Parathyroid adenoma (tissue), 2 donors: Measurements from ENCODE around the gene ZNF672.

ENCODE experiments used
- H2AFZ ChIP-seq: fragments of 300-600 bp; sonication (generic); one replicate; pipeline ENCODE4 v1.7.0; 2017; ENCODE audit warnings: antibody characterized with exemption, mild to moderate bottlenecking
- H3K27ac ChIP-seq: fragments of 300-600 bp; sonication (generic); one replicate; pipeline ENCODE4 v1.7.0; 2017
- H3K27me3 ChIP-seq: fragments of 300-600 bp; sonication (generic); one replicate; pipeline ENCODE4 v1.7.0; 2017; ENCODE audit warnings: low read length; ENCODE audit not compliant: control insufficient read depth, insufficient read depth
- H3K36me3 ChIP-seq: fragments of 300-600 bp; sonication (generic); one replicate; pipeline ENCODE4 v1.7.0; 2017; ENCODE audit warnings: low read length; ENCODE audit not compliant: control insufficient read depth, insufficient read depth
- H3K4me1 ChIP-seq: fragments of 300-600 bp; sonication (generic); one replicate; pipeline ENCODE4 v1.7.0; 2017; ENCODE audit warnings: control low read depth
- H3K4me2 ChIP-seq: fragments of 300-600 bp; sonication (generic); one replicate; pipeline ENCODE4 v1.7.0; 2017; ENCODE audit warnings: low read length
- H3K4me3 ChIP-seq: fragments of 300-600 bp; sonication (generic); one replicate; pipeline ENCODE4 v1.7.0; 2017; ENCODE audit warnings: low read depth, low read length
- H3K79me2 ChIP-seq: fragments of 300-600 bp; sonication (generic); one replicate; pipeline ENCODE4 v1.7.0; 2017; ENCODE audit warnings: control low read depth
- H3K9ac ChIP-seq: fragments of 300-600 bp; sonication (generic); one replicate; pipeline ENCODE4 v1.7.0; 2017; ENCODE audit warnings: mild to moderate bottlenecking
- H3K9me3 ChIP-seq: fragments of 300-600 bp; sonication (generic); one replicate; pipeline ENCODE4 v1.7.0; 2017; ENCODE audit warnings: low read length; ENCODE audit not compliant: control insufficient read depth
- TF ChIP-seq, protein P1 (sequence below): fragments of 300-600 bp; sonication (generic); IDR thresholded peaks from one replicate; pipeline ENCODE4 v1.7.0; 2017; ENCODE audit warnings: antibody characterized with exemption, mild to moderate bottlenecking
- donor health status: primary hyperparathyroidism.

Gene ZNF672

DNA sequence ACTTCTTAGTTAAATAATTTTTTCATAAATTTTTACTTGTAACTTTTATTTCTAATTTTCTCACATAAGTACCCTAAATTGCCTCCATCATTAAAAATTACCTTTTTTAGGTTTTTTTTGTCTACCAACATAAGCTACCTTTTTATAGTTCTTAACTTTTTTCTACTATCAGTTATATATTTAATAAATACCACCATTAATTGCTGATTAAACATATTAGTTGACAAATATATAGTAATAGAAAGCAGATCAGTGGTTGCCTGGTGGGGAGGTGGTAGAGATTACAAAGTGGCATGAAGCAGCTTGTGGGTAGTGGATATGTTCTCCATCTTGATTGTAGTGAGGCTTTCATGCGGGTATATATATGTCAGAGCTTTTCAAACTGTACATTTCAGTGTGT lies 6.2 kb upstream of the ZNF672 start:
- H3K36me3 ChIP-seq = no peaks in the 10 kb centered on the region
- TF ChIP-seq, protein P1, sequence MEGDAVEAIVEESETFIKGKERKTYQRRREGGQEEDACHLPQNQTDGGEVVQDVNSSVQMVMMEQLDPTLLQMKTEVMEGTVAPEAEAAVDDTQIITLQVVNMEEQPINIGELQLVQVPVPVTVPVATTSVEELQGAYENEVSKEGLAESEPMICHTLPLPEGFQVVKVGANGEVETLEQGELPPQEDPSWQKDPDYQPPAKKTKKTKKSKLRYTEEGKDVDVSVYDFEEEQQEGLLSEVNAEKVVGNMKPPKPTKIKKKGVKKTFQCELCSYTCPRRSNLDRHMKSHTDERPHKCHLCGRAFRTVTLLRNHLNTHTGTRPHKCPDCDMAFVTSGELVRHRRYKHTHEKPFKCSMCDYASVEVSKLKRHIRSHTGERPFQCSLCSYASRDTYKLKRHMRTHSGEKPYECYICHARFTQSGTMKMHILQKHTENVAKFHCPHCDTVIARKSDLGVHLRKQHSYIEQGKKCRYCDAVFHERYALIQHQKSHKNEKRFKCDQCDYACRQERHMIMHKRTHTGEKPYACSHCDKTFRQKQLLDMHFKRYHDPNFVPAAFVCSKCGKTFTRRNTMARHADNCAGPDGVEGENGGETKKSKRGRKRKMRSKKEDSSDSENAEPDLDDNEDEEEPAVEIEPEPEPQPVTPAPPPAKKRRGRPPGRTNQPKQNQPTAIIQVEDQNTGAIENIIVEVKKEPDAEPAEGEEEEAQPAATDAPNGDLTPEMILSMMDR = no peak

DNA sequence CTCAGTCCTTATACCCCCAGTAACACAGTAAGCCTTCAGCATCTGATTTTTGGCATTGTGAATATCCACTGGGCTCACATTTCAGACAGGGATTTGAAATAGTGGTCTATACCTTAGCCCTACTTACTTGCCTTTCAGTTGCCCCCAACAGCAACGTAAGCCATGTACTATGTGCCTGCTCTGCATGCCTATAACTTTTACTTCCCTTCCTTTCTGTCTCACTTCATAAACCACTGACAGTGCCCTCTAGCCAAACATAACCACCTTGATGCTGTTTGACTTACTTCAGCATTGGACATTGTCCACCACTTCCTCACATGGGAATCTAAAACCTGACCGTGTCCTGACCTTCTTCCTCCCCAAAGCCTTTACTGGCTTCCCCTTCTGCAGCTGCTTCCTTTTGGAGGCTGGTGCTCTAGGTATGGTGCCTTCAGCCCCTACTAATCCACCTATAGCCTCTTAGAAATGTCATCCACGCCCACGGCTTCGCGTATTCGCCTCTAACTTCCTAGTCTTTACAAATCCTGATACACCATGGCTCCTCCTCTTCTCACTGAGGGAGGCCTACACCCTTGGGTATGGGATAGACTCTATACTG lies 3.6 kb upstream of the ZNF672 start:
- Histone ChIP-seq H3K9me3 (no peaks in the 10 kb centered on the region), H3K9ac (no peak overlapping the region), H3K4me3 (no peak overlapping the region), H3K4me2 (no peak overlapping the region), H3K27ac (no peak overlapping the region), H3K36me3 (no peaks in the 10 kb centered on the region), H3K79me2 (no peaks in the 10 kb centered on the region), H2AFZ (no peak overlapping the region), H3K27me3 (no peaks in the 10 kb centered on the region), H3K4me1 (no peaks in the 10 kb centered on the region)
- TF ChIP-seq, protein P1 = no peak

More for the DNA sequence above, 6.2 kb upstream of the ZNF672 start:
- Histone ChIP-seq H3K4me2 (no peak overlapping the region), H2AFZ (no peak overlapping the region), H3K27ac (no peak overlapping the region), H3K9ac (no peak overlapping the region), H3K4me1 (no peaks in the 10 kb centered on the region), H3K27me3 (no peaks in the 10 kb centered on the region), H3K9me3 (no peaks in the 10 kb centered on the region), H3K4me3 (no peak overlapping the region), H3K79me2 (no peaks in the 10 kb centered on the region)

DNA sequence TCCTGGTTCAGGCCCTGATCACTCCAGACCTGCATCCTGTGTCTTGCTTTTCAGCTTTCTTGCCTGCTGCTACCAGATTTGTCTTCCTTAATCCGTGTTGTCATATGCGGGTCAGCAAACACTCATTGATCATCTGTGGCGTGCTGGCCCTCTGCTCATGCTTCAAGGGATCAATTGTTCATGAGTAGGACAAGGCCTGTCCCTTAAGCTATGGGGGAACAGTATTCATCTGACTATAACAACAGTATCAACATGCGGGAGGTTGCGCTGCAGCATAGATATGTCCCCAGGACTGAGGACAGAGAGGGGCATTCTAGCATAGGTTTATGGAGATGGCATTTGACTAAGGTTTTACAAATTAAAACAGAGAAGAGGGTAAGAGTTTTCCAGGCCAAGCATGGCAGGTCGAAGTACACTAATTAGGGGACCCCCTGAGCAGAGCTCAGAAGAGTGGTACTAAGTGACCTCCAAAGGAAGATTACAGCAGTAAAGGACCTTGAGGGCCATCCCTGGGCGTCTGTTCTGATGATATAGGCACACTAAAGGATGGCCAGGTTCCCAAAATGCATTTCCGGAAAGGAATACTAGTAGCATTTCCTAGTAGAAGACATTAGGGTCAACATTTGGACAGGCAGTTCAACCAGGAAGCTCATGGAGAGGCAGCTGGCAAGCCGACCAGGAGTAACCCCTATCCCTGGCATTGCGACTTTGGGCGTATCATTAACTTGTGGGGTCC lies 811 bp upstream of the ZNF672 start:
- Histone ChIP-seq H3K36me3 (no peaks in the 10 kb centered on the region), H3K4me3 (peak overlapping the region; percentile 87), H3K4me1 (no peaks in the 10 kb centered on the region), H3K9me3 (no peaks in the 10 kb centered on the region), H3K4me2 (peak overlapping the region; percentile 69), H3K27me3 (no peaks in the 10 kb centered on the region), H3K79me2 (peaks cover 9% of the 10 kb centered on the region), H3K9ac (no peak overlapping the region), H3K27ac (peak overlapping the region; percentile 98), H2AFZ (peak overlapping the region; percentile 88)
- TF ChIP-seq, protein P1 = no peak

DNA sequence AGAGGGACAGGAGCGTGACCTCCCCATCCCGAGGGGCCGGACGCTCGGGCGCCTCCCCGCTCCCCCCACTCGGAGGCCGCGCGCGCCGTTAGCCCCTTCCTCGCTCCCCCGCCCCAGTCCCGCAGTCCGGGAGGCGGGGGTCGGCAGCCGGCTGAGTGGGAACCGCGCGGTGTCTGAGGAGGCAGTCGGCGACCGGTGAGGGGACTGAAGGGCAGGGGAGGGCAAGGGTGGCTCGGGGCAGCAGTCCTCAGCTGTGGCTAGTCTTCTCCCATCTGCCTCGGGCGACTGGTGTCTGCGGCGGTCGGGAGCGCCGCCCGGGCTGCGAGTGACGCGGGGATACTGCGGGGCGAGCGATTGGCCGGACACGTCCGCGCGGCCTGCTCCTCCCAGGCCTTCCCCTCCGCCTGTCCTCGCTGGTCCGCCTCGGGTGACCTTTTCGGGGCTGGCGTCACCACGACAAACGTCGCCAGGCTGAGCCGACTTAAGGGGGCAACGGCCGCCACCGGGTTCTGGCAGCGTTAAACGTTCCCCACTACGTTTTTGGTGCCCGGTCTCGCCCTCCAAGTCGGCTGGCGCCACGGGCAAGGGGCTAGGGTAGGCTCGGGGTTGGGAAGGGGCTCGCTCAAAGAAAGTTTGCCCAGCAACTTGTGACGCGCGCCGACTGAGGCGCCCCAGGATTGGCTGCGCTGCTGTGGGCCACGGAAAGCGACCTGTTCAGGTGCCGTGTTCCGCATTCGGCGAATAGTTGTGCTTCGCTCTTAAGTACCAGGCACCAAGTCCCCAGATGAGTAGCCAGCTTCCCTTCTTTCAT lies 538 bp downstream of the ZNF672 start:
- Histone ChIP-seq H3K4me3 (peak overlapping the region; percentile 87), H3K4me2 (peak overlapping the region; percentile 79), H3K4me1 (no peaks in the 10 kb centered on the region), H3K27me3 (no peaks in the 10 kb centered on the region), H3K79me2 (peaks cover 9% of the 10 kb centered on the region), H3K36me3 (no peaks in the 10 kb centered on the region), H3K27ac (peak overlapping the region; percentile 98), H3K9me3 (no peaks in the 10 kb centered on the region), H3K9ac (peak overlapping the region; percentile 93), H2AFZ (peak overlapping the region; percentile 88)
- TF ChIP-seq, protein P1 = no peak
